ENCODE results near the gene ADAMTS17. TPM values are rescaled to one million over a fixed set of nuclear protein-coding genes. Genes with fewer than 3 reads are reported as not detected.
A peak's percentile ranks its signal among the peaks of the same experiment; 100 is the strongest.

The ADAMTS17 gene
- total RNA-seq, 1 experiment from 2014 or later, result 1.6 TPM

GRCh38 chr15:100111125-100112060 lies 230.4 kb downstream of the ADAMTS17 start:
- in situ Hi-C loops (cut with HindIII; ENCODE audit: low pct_unique_long_range_greater_than_20kb, low sequenced_read_pairs), result no loop called here
- ChIA-PET POLR2A (no interaction called here), CTCF (no interaction called here)
- peaks cover 6% of the 10 kb centered on the region for H3K4me1 ChIP-seq (ENCODE audit: control insufficient read depth, insufficient read depth, low read length)
- TF ChIP-seq, protein P1, sequence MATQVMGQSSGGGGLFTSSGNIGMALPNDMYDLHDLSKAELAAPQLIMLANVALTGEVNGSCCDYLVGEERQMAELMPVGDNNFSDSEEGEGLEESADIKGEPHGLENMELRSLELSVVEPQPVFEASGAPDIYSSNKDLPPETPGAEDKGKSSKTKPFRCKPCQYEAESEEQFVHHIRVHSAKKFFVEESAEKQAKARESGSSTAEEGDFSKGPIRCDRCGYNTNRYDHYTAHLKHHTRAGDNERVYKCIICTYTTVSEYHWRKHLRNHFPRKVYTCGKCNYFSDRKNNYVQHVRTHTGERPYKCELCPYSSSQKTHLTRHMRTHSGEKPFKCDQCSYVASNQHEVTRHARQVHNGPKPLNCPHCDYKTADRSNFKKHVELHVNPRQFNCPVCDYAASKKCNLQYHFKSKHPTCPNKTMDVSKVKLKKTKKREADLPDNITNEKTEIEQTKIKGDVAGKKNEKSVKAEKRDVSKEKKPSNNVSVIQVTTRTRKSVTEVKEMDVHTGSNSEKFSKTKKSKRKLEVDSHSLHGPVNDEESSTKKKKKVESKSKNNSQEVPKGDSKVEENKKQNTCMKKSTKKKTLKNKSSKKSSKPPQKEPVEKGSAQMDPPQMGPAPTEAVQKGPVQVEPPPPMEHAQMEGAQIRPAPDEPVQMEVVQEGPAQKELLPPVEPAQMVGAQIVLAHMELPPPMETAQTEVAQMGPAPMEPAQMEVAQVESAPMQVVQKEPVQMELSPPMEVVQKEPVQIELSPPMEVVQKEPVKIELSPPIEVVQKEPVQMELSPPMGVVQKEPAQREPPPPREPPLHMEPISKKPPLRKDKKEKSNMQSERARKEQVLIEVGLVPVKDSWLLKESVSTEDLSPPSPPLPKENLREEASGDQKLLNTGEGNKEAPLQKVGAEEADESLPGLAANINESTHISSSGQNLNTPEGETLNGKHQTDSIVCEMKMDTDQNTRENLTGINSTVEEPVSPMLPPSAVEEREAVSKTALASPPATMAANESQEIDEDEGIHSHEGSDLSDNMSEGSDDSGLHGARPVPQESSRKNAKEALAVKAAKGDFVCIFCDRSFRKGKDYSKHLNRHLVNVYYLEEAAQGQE (IDR thresholded peaks at IDR 0.05; ENCODE audit: insufficient read depth in 1 of 2, low read depth in 2 of 2, low read length in 1 of 2), result no peak
- no peak for TF ChIP-seq POLR2AphosphoS5 (IDR thresholded peaks at IDR 0.05; ENCODE audit: low read depth, low read length)
- TF ChIP-seq TCF7L2 (IDR thresholded peaks at IDR 0.05; ENCODE audit: low read depth, low read length), result no peak
- TF ChIP-seq SIN3A (IDR thresholded peaks at IDR 0.05; ENCODE audit: borderline replicate concordance, insufficient read depth, low read depth, low read length), result no peak
- no peak for TF ChIP-seq CTCF (IDR thresholded peaks at IDR 0.05)
- H3K9me3 ChIP-seq (ENCODE audit: control insufficient read depth, insufficient read depth, low read depth, low read length), result no peaks in the 10 kb centered on the region
- no peaks in the 10 kb centered on the region for H3K27me3 ChIP-seq (ENCODE audit: control insufficient read depth, insufficient read depth, low read length)
- no TSS peak for BruUV-seq (replicated peaks)
- no peak overlapping the region for H3K4me3 ChIP-seq (ENCODE audit: low read depth in 2 of 2, low read length in 2 of 2)
- H3K27ac ChIP-seq (ENCODE audit: low read length), result no peak overlapping the region
- ATAC-seq (peak; percentile 88), DNase-seq (ENCODE audit: low read depth, low spot score) (no peak)
- intact Hi-C loops (cut with micrococcal nuclease; ENCODE audit: unreplicated experiment), result loop anchor here (1.0 kb wide), 1 partner anchor 24 kb away; no protein-coding TSS in a partner anchor
- no peaks in the 10 kb centered on the region for H3K36me3 ChIP-seq (ENCODE audit: control insufficient read depth, insufficient read depth, low read length)

DNA sequence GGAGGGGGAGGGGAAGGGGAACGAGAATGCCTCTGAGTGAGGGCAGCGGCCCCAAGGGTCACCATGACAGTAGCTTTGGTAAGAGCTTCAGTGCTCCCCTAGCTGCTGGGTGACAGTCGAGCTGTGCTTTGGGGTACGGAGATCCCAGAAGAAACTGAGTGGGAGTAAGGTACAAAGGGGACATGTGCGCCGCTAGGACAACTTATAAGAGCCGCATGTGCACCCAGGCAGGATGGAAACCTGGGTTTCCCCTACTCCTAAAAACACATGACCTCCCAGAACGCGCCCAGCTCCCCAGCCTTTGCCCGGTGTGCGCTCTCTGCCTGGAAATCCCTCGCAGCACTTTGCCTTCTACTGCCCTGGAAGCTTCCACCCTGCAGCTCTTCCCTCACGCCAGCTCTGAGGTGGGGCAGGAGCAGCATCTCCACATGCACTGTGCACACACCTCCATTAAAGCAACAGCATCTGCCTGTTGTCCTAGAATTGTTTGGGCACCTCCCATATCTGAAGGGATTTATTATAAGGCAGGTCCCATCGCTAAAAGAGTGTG lies 232.2 kb downstream of the ADAMTS17 start:
- Histone ChIP-seq H3K9me3 (ENCODE audit: control insufficient read depth, insufficient read depth, low read depth, low read length) (no peaks in the 10 kb centered on the region), H3K4me1 (ENCODE audit: control insufficient read depth, insufficient read depth, low read length) (peaks cover 6% of the 10 kb centered on the region), H3K27ac (ENCODE audit: low read length) (no peak overlapping the region), H3K36me3 (ENCODE audit: control insufficient read depth, insufficient read depth, low read length) (no peaks in the 10 kb centered on the region), H3K4me3 (ENCODE audit: low read depth in 2 of 2, low read length in 2 of 2) (no peak overlapping the region), H3K27me3 (ENCODE audit: control insufficient read depth, insufficient read depth, low read length) (no peaks in the 10 kb centered on the region)
- BruUV-seq (replicated peaks), result no TSS peak
- DNase-seq (ENCODE audit: low read depth, low spot score), result no peak
- TF ChIP-seq TCF7L2 (IDR thresholded peaks at IDR 0.05; ENCODE audit: low read depth, low read length), result no peak
- TF ChIP-seq SIN3A (IDR thresholded peaks at IDR 0.05; ENCODE audit: borderline replicate concordance, insufficient read depth, low read depth, low read length), result no peak
- no peak for TF ChIP-seq POLR2AphosphoS5 (IDR thresholded peaks at IDR 0.05; ENCODE audit: low read depth, low read length)
- no peak for TF ChIP-seq CTCF (IDR thresholded peaks at IDR 0.05)
- TF ChIP-seq, protein P1 (IDR thresholded peaks at IDR 0.05; ENCODE audit: insufficient read depth in 1 of 2, low read depth in 2 of 2, low read length in 1 of 2), result no peak
- CTCF ChIA-PET, result no interaction called here
- POLR2A ChIA-PET, result no interaction called here
- in situ Hi-C loops (cut with HindIII; ENCODE audit: low pct_unique_long_range_greater_than_20kb, low sequenced_read_pairs), result no loop called here
- intact Hi-C loops (cut with micrococcal nuclease; ENCODE audit: unreplicated experiment), result no loop called here
- no peak for ATAC-seq
